Retina (tissue), 1 donor: ENCODE results near the gene CACNA1A.
A peak's percentile ranks its signal among the peaks of the same experiment; 100 is the strongest.
"Not testable (repeated sequence)": the region's sequence is repeated elsewhere in the genome, so short reads cannot be mapped to it uniquely, and the experiment has no call there.

ENCODE experiments used
- DNase-seq: peaks from one replicate; pipeline ENCODE4 v3.0.0-alpha.2; 2016

Gene CACNA1A

DNA sequence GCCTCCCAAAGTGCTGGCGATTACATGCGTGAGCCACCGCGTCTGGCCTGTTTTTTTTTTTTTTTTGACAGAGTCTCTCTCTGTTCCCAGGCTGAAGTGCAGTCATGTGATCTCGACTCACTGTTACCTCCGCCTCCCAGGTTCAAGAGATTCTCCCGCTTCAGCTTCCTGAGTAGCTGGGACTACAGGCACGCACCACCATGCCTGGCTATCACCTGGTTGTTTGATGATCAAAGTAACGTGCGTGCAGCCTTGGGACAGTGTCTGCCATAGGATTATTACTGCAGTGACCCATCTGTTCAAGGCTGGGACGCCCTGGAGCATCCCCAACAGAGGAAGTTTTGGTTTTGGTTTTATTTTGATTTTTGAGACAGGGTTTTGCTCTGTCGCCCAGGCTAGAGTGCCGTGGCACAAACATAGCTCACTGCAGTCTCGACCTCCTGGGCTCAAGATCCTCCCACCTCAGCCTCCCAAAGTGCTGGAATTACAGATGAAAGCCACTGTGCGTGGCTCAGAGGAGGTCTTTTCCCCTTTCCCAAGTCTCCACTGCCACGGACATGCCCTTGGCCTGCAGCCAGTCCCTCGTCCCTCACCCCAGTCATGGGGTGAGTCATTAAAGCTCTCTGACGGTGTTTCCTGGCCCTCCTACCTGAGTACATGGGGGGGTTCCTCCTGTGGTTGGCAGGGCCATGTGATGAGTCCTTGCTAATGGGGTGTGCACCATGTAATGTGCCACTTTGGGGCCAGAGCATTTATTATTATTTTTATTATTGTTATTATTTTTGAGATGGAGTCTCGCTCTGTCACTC is 290.5 kb downstream of the CACNA1A start:
- DNase-seq, result no peak

GRCh38 chr19:13214036-13214730 is 292.1 kb downstream of the CACNA1A start:
- no peak for DNase-seq

DNA sequence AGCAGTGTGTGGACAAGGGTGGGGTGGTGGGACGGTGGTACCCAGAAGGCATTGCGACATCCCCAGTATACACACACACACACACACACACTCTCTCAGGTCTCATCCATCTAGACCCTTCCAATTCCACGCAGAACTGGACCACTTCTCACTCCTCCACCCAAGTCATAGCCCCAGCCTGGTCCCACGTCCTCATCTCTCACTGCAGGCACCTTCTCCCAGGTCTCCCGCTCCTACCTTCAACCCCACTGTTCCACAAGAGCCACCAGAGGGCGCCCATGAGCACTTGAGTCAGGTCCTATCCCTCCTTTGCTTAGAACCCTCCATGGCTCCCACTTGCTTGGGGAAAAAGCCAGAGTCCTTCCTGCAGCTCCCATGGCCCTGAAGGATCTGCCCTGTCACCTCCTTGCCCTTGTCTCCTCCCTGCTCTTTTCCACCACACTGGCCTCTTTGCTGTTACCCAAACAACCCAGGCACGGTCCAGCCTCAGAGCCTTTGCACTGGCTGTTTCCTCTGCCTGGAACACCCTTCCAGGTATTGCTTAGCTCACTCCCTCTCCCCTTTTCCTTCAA is 293.4 kb downstream of the CACNA1A start:
- peak; percentile 26 for DNase-seq

GRCh38 chr19:13211426-13212308 is 294.6 kb downstream of the CACNA1A start:
- DNase-seq, result no peak

DNA sequence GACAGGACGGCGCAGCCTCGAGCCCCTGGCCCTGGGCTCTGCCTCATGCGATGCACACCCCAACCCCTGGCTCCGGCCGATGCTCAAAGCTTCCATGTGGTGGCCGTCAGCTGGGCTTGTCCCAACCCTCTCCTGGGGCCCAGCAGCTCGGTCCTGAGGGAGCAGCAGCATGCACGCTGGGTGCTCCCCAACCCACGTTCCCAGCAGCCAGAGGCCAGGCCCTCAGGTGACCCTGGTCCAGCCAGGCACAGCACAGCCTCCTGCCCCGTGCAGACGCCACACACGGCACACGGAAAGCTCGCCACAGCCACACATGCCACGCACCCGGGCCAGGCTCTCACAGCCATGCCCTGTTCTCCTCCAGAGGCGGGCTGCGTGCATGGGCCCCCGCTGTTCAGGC is 295.3 kb downstream of the CACNA1A start:
- DNase-seq, result no peak

GRCh38 chr19:13210339-13210775 is 295.9 kb downstream of the CACNA1A start:
- no peak for DNase-seq

DNA sequence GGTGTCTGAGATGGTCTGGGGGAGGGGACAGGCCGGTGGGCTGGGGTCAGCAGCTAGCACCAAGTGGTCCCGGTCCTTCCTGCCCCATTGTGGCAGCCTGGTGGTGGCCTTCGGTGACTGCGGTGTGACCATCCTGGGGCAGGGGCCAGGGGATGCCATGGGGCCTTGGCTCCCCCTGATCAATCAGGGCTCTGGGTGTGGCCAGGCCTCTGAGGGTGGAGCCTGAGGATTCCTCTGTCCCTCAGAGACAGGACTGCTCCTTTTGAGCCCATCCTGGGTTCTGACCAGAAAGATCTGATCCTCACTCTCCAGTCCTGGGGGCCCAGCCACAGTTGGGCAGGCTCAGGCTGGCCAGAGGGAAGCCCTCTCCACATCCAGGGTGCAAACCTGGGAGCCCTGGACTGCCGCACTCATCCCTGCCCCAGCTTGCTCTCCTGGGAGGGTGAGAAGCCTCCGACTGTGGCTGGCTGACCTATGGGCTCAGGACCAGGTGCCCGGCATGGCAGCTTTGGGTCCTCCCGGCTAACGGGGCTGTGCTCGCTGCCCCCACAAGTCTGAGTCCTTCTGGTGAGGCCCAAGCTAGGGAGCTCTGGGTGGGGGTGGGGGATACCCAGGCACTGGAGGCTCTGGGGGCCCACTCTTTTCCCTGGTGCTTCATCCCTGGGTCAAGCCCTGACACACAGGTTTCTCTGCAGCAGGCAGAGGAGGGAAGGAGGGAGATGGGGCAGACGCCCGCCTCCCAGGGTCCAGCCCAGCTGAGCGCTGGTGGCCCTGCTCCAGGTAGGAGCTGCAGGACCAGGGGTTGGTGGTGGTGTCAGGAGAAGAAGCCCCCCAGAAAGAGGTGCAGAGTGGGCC is 296.6 kb downstream of the CACNA1A start:
- no peak for DNase-seq

GRCh38 chr19:13208672-13209483 is 297.4 kb downstream of the CACNA1A start:
- DNase-seq, result no peak

DNA sequence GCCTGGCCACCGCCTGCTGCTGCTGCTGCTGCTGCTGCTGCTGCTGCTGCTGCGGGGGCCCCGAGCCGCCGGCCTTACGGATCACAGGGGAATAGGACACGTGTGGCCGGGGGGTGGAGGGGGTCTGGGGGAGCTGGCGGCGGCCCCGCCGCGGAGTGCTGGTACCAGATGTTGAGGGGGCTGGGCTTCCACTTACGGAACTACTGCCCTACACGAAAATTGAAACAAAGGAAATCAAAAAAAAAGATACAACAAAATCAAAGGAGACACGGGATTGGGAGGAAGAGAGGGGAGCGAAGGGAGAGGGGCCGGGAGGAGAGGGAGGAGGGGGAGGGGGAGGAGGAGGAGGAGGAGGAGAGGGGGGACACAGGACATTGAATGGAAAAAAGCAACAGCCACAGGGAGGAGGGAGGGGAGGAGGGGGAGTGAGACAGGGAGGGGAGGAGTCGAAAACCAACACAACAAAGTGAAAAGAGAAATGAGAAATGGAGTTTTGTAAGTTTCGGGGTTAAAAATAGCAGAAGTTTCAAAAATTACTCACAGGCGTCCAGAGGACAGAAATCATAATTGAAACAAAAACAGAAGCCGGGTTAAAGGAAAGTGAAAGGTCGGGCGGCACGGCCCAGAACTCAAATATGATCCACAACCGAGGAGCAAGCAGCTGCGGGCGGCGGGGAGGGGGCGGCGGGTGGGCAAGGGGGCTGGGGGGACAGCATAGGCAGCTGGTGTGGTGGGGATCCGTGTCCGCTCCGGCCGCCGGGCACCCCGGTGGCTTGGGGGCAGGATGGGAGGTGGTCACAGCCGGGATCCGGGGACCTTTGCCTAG is 298.2 kb downstream of the CACNA1A start:
- DNase-seq, result no peak

DNA sequence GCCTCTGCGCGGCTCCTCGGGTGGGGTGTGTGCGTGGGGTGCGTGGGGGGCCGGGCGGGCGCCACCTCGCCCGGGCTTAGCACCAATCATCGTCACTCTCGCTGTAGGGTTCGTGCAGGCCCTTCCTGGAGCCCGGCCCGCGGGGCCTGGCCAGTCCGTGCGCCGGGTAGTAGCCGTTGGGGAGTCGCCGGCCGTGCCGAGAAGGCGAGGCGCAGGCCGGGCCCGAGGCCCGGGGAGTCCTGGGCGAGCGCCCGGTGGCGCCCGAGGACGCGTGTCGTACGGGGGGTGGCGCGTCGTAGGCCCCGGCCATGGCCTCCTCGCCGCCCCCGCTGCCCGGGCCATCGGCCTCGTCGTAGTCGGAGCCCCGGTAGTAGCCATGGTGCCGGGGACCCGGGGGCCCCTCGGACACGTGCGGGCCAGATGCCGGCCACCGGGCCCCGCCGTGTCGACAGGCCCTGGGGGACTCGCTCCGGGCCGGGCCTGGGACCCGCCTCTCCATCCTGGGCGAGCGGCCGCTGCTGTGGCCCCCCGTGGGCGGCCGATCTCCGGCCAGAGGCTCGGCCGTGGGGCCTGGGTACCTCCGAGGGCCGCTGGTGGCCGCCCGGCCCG is 298.9 kb downstream of the CACNA1A start:
- DNase-seq, result no peak

- no peak for DNase-seq
Observed at GRCh38 chr19:13206587-13206986, 299.7 kb downstream of the CACNA1A start.

GRCh38 chr19:13202112-13202511 is 304.2 kb downstream of the CACNA1A start:
- DNase-seq, result not testable (repeated sequence)

DNA sequence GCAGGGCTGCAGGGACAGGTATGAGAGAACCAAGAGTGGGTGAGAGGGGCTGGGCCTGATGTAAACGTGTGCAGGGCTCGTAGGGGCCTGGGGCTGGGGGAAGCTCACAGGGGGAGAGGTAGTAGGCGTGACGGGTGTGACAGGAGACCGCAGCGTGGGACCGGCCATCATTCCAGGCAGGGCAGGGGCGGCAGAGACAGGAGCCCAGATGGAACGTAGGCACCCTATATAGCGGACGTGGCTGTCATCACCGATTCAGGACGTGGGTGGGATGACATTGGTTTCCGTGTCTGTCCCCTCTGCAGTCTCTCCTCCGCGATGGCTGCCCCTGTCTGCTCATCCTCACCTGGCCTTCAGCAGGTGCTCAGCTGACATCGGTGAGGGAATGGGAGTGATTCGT is 307.6 kb downstream of the CACNA1A start:
- DNase-seq, result no peak

DNA sequence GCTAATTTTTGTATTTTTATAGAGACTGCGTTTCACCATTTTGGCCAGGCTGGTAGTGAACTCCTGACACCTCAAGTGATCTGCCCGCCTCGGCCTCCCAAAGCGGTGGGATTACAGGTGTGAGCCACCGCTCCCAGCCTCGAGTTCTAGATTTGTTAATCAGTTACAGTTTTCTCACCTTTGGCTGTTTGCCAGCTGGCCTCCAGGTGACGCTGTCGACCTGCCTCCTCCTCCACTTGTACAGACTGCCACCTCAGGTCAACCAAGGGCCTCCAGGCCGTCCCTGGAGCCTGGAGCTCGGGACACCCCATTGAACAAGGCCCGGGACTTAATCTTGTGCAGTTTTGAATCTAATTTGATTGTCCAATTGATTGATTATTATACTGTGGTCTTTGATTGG is 310.6 kb downstream of the CACNA1A start:
- DNase-seq, result no peak

GRCh38 chr19:13190781-13191540 is 315.3 kb downstream of the CACNA1A start:
- no peak for DNase-seq

- no peak for DNase-seq
Observed at GRCh38 chr19:13189600-13189999, 316.7 kb downstream of the CACNA1A start.

DNA sequence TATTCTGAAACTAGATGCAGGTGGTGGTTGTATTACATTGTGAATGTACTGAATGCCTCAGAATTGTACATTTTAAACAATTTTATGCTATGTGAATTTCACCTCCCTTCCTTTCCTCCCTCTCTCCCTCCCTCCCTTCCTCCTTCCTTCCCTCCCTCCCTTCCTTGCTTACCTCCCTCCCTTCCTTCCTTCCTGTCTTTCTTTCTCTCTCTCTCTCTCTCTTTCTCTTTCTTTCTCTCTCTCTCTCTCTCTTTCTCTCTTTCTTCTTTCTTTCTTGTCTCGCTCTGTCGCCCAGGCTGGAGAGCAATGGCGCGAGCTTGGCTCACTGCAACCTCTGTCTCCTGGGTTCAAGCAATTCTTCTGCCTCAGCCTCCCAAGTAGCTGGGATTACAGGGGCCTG is 318.9 kb downstream of the CACNA1A start:
- no peak for DNase-seq

GRCh38 chr19:13186688-13187087 is 319.6 kb downstream of the CACNA1A start:
- not testable (repeated sequence) for DNase-seq
